NCI-H345 treated with DMSO at 0.1 percent for 48 hours (cell line): ENCODE measurements around the gene ZFR.

Experiments used
- DNase-seq: peaks from one replicate; lab custom pipeline; 2025; ENCODE audit not compliant: unreplicated experiment; lab: John Stamatoyannopoulos, UW

ZFR gene

DNA sequence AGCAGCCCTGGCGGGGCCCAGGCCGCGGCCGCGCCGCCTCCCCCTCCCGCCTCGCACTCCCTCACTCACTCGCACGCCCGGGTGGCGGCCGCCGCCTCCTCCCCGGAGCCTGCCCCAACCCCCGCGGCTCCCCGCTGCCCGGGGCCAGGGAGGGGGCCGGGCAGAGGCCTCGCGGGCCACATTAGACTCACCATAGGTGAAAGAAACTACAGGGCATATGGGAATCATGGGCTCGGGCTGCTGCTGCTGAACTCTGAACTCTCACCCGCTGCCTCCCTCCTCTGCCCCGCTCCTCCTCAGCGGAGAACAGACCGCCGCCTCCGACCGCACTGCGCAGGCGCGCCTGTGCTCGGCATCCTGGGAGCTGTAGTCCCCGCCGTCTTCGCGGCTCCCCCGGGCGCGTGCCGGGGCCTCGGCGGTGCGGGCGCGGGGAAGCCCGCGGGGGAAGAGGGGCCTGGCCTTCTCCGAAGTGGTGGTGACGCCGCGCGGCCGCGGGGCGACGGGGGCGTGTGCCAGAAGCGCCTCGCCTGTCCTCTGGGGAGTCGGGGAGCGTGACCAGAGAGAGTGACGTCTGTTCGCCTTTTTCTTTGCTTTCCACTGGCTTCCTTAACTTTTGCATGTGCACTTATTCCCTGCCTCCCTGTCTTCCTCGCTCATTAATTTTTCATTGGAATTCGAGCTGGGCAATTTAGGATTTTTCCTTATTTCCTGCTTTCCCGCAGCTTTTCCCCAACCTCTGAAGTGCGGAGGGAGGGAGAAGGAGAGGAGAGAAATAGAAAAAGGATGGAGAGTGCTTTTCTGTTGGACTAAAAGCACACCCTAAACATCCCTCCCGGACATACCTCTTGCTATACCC lies at the start of gene ZFR:
TSS of gene ZFR (minus strand) at position 310 of the 856 bp plus-strand sequence. CDS start at position 228, 82 bp downstream.
- peak; percentile 80 for DNase-seq

GRCh38 chr5:32490972-32491557 lies 46.5 kb upstream of the ZFR start:
- no peak for DNase-seq

- peak; percentile 91 for DNase-seq
Measured at GRCh38 chr5:32489791-32490562, 45.4 kb upstream of the ZFR start.

DNA sequence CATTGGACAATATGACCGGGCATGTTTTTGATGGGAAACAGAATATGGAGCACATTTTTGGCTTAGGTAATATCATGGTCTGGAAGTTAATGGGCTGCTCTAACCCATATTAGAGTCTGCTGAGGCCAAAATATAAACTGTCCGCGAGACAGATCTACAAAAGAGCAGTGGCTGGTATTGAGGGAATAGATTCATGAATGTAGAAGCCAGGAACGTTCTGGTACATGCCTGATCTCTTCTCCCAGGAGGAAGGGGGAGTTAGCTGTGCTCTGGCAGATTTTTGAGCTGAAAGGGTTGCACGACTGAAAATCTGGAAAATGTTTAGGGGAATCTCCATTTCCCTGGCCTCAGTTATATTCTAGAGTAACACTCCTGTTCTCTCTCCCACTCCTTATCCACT lies 42.9 kb upstream of the ZFR start:
- no peak for DNase-seq

- DNase-seq = no peak
Measured at GRCh38 chr5:32487008-32487407, 42.5 kb upstream of the ZFR start.

DNA sequence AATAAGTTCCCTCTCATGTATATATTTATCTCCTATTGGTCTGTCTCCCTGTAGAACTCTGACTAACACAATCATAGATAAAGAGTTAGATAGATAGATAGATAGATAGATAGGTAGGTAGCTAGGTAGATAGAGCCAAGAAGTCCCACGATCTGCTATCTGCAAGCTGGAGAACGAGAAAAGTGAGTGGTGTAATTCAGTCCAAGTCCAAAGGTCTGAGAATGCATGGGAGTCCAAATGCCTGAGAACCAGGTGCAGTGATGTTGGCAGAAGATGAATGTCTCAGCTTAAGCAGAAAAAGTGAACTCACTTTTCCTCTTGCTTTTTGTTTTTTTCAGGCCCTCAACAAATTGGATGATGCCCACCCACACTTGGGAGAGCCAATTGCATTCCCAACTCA lies 37.7 kb upstream of the ZFR start:
- DNase-seq = no peak

- no peak for DNase-seq
Measured at GRCh38 chr5:32479096-32479495, 34.6 kb upstream of the ZFR start.

DNA sequence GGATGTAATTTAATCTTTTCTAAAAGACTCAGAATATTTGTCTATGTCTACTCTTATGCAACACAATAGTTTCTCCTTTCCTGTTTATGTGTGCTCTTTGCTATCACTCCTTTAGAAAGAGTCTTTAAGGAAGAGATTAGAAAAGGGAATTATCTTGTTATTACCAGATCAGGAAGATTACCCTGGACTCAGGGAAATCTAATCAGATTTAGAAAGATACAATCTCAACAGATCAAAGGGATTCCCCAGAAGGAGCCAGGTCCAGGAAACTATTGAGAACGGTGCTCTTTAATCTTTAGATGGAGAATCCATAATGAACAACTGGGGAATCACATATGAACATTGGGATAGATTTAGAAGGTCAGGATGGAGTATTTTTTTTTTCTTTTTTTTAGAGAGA lies 32.4 kb upstream of the ZFR start:
- DNase-seq = no peak

DNA sequence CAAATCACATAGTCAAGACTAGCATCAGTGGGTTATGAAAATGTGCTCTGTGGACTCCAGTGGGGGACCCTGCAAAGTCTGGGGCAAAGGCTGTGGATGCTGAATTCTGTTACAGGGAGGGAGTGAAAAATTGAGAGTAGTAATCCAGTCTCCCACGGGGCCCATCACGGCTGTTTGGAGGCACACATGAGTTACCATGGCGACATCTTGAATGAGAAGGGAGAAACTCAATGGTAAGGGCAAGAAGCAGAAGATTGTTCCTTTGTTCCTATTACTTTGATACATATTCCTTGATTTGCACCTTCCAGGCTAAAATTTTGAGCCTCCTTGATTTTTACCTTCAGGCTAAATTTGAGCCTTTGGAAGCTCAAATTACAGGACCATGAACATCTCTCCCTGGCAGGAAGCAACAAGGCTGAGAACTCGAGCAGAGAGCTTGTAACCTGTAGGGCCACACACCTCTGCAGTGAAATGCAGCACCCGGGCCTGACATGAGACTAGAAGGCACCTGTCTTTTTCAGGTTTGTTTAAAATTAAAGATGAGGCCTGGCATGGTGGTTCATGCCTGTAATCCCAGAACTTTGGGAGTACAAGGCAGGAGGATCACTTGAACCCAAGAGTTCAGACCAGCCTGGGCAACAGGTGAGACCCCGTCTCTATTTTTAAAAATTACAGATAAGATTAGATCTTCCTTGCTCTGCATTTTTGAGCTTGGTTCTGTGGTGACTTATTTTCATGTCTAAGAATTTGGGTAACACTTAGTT lies 31.0 kb upstream of the ZFR start:
- DNase-seq = no peak

DNA sequence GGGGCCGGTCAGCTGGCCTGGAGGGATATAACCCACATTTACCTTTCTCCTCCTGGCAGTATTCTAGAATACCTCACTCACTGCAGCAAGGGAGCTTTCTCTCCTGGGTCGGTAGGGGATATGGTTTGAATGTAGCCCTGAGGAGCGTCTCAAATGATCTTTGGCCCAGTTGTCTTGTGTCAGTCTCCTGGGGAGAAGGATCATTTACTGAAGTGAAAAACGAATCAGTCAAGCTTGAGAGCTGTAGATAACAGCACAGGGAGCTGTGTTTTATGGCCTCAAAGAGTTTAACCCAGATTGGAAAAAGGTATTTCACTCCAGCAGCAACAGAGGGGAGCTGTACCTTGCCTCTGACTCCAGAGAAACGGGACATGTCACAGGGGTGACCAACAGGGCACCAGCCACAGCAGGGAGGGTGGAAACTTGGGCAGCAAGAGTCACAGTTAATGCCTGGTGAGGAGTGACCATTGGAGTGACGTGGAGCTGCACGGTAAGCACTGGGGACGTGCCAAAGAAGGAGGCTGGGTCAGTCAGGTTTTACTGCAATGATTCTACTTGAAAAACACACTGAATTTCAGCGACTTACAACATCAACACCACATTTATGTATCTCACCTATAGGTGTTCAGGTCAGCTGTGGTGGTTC lies 29.8 kb upstream of the ZFR start:
- DNase-seq = no peak

- no peak for DNase-seq
Measured at GRCh38 chr5:32473072-32473471, 28.5 kb upstream of the ZFR start.

- no peak for DNase-seq
Measured at GRCh38 chr5:32471784-32472183, 27.2 kb upstream of the ZFR start.

DNA sequence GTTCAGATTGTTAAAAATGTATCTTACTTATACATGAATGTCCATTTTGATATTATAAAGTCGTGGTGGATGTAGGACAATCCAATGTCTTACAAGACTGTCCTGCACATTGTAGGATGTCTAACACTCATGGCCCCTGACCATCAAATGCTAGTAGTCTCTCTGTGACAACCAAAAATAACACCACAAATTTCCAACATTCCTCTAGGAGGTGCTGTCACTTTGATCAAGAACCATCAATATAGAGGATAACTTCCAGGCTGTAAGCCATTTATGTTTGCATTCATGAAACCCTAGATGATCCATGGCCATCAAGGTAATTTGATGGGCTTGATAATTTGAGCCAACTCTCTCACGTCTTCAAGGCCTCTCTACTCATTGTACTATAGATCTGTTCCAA lies 20.5 kb upstream of the ZFR start:
- no peak for DNase-seq

- no peak for DNase-seq
Measured at GRCh38 chr5:32462618-32463017, 18.1 kb upstream of the ZFR start.

GRCh38 chr5:32461441-32462120 lies 17.0 kb upstream of the ZFR start:
- no peak for DNase-seq

GRCh38 chr5:32460702-32461101 lies 16.2 kb upstream of the ZFR start:
- DNase-seq = no peak

DNA sequence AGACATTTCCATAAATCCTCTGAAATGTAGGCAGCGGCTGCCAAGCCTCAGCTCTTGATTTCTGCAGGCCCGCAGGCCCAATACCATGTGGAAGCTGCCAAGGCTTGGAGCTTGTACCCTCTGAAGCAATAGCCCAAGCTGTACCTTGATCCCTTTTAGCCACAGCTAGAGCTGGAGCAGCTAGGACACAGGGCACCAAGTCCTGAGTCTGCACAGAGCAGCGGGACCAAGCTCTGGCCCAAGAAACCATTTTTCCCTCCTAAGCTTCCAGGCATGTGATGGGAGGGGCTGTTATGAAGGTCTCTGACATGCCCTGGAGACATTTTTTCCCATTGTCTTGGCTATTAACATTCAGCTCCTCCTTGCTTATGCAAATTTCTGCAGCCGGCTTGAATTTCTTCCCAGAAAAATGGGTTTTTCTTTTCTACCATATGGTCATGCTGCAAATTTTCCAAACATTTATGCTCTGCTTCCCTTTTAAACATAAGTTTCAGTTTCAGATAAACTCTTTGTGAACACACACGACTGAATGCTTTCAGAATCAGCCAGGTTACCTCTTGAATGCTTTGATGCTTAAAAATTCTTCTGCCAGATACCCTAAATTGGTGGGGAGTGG lies 14.4 kb upstream of the ZFR start:
- no peak for DNase-seq

DNA sequence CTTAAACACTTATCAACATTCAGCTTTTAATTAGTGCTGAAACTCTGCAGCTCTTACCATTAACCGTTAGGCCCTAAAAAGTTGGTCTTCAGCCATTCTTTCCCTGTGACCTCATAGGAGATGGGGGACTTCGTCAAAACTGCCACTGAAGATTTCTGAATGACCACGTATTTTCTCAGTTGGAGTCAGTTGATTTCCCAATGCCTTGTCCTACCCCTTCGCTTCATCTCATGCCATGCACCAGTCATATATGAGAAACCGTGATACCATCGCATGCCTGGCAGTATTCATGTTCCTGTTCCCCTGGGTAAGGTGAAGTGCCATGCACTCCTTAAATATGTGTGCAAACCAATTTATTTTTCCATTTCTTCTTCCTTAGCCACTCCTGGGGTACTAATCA lies 10.8 kb upstream of the ZFR start:
- no peak for DNase-seq

GRCh38 chr5:32454821-32455220 lies 10.3 kb upstream of the ZFR start:
- DNase-seq = no peak

- DNase-seq = no peak
Measured at GRCh38 chr5:32453916-32454315, 9.4 kb upstream of the ZFR start.
